Testis (tissue), 3 donors: ENCODE measurements around the gene SH2B3. TPM values are rescaled to one million over a fixed set of nuclear protein-coding genes. Genes with fewer than 3 reads are reported as not detected.
A peak's percentile ranks its signal among the peaks of the same experiment; 100 is the strongest.

Source experiments
- DNase-seq: peaks from one replicate; pipeline ENCODE4 v3.0.0-alpha.2; 2019
- H3K27ac ChIP-seq, 2 donors: fragments of 200-600 bp; sonication (generic); one replicate each; pipeline ENCODE4 v1.5.1; 2019
- H3K27me3 ChIP-seq: fragments of 200-600 bp; sonication (generic); one replicate; pipeline ENCODE4 v1.5.1; 2019
- H3K36me3 ChIP-seq: fragments of 200-600 bp; sonication (generic); one replicate; pipeline ENCODE4 v1.5.1; 2017; ENCODE audit warnings: low read depth; ENCODE audit errors: missing control alignments
- H3K4me1 ChIP-seq: fragments of 200-600 bp; sonication (generic); one replicate; pipeline ENCODE4 v1.5.1; 2019
- H3K4me3 ChIP-seq, 2 donors: fragments of 200-600 bp; sonication (generic); one replicate each; pipeline ENCODE4 v1.5.1; 2017 to 2019
- H3K9me3 ChIP-seq: fragments of 200-600 bp; sonication (generic); one replicate; pipeline ENCODE4 v1.5.1; 2017
- POLR2A ChIP-seq: fragments of 450-650 bp; IDR thresholded peaks from one replicate; pipeline ENCODE4 v1.6.1; 2017; ENCODE audit warnings: antibody characterized with exemption, mild to moderate bottlenecking, moderate library complexity
- WGBS, 2 donors: methylation state at CpG; one replicate each; pipeline ENCODE4 v1.1.5; 2018; 5-methylcytosine and 5-hydroxymethylcytosine counted together
- intact Hi-C: fragments of 100-400 bp; cut with DNase I; formaldehyde crosslinking; loops from one replicate; pipeline ENCODE4 v1.15.1; 2023; ENCODE audit warnings: low total_unique reads
- polyA plus RNA-seq: library from polyadenylated mRNA; stranded (reverse); fragments of 350-450 nt; fragmentation: Illumina TruSeq; extraction: RNeasy Lipid Tissue Mini Kit (QIAGEN cat#74804); gene quantifications from one replicate; pipeline ENCODE4 v1.2.3, GENCODE V29; 2014; ENCODE audit warnings: low read depth, low replicate concordance; ENCODE audit not compliant: insufficient read depth
- total RNA-seq, 2 donors: library from RNA; depleted of rRNA; stranded (reverse); fragments of >200 nt; gene quantifications; one replicate each; pipeline ENCODE4 v1.2.3, GENCODE V29; 2016
- TF ChIP-seq, protein P1 (sequence below), 3 experiments: fragments of 450-650 bp in 2 of 3; fragments of 200-600 bp in 1 of 3; sonication (generic) in 1 of 3; IDR thresholded peaks; one replicate each; pipeline ENCODE4 v1.5.1; 2016 to 2019; ENCODE audit warnings: antibody characterized with exemption in 3 of 3, mild to moderate bottlenecking in 2 of 3, moderate library complexity in 1 of 3

SH2B3 gene
- total and polyA plus RNA-seq, 3 donors from 2014 or later, result 22.0 to 38.1 (median 36.9) TPM

DNA sequence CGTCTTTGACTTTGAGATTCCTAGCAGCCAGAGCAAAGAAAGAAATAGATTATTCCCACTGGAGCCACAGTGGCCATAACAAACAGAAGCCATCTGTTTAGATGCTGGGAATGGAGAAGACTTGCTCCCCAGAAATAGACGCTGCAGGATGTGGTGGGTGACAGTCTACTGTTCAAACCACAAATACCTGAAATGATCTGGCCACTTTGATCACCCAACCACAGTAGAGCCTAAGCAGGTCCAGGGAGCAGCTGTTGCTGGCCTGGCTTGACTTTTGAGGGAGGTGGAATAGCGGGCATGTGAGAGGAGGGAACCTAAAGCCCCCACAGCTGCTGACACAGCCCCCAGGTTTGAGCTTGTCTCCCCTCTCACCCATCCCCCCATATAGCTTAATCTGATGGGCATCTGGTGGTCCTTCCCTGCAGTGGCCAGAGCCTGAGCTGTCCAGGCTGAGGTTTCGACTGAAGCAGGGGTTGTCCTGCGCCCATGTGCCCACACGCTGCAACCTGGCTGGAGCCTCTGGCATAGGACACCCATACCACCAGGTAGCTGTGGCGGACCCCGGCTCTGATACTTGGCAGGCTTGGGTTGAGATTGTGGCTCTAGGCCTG, 38.7 kb downstream of the SH2B3 start:
- Histone ChIP-seq H3K27me3 (no peaks in the 10 kb centered on the region), H3K27ac (peak overlapping the region; percentile 31 to 72), H3K36me3 (no peaks in the 10 kb centered on the region), H3K4me1 (peaks cover 33% of the 10 kb centered on the region), H3K4me3 (no peak overlapping the region), H3K9me3 (no peaks in the 10 kb centered on the region)
- no peak for DNase-seq
- WGBS, 2 donors, result 90 to 98% methylated on average over 3 to 8 of the region's 8 CpGs
- no peak for TF ChIP-seq POLR2A
- TF ChIP-seq, protein P1, sequence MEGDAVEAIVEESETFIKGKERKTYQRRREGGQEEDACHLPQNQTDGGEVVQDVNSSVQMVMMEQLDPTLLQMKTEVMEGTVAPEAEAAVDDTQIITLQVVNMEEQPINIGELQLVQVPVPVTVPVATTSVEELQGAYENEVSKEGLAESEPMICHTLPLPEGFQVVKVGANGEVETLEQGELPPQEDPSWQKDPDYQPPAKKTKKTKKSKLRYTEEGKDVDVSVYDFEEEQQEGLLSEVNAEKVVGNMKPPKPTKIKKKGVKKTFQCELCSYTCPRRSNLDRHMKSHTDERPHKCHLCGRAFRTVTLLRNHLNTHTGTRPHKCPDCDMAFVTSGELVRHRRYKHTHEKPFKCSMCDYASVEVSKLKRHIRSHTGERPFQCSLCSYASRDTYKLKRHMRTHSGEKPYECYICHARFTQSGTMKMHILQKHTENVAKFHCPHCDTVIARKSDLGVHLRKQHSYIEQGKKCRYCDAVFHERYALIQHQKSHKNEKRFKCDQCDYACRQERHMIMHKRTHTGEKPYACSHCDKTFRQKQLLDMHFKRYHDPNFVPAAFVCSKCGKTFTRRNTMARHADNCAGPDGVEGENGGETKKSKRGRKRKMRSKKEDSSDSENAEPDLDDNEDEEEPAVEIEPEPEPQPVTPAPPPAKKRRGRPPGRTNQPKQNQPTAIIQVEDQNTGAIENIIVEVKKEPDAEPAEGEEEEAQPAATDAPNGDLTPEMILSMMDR (IDR thresholded peaks at IDR 0.05), result no peak
- intact Hi-C loops, result no loop called here

DNA sequence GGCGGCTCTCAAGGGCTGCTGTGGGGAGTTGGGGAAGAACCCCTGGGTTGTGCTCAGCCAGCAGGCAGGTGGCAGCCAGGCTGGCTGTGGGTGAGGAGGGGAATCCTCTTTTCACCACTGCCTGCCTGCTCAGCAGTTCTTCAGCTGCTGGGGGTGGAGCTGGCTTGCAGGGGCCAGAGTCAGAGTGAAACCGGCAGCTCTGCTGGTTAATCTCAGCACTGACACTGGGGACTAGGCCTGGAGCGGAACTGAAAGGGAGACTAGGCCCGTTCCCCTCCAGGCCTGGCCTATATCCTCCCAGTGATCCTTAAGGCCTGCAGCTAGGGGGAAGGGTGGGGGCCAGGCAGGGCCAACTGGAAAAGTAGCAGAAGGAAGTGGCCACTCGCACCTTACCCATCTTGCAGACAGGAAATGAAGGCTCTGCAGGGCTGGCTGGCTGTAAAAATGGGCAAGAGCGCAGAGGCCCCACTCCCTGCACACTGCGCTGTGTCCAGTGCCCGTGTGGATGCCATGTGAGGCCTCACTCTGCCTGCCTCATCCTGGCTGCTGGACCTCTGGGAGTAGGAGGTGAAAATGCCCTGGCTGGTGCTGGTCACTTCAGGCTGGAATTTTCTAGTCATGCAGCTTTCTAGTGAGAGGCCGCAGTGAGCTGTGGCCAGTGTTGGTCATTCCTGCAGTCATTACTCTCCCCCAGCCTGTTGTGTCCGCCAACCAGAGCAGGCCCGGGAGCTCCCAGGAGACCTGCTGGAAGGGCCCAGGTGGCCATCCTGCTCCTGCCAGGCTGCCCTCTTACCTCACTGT, 39.4 kb downstream of the SH2B3 start:
- intact Hi-C loops, result loop anchor here (5.0 kb wide), 1 partner anchor 48 kb away; no protein-coding TSS in a partner anchor
- peaks cover 34% of the 10 kb centered on the region for H3K4me1 ChIP-seq

DNA sequence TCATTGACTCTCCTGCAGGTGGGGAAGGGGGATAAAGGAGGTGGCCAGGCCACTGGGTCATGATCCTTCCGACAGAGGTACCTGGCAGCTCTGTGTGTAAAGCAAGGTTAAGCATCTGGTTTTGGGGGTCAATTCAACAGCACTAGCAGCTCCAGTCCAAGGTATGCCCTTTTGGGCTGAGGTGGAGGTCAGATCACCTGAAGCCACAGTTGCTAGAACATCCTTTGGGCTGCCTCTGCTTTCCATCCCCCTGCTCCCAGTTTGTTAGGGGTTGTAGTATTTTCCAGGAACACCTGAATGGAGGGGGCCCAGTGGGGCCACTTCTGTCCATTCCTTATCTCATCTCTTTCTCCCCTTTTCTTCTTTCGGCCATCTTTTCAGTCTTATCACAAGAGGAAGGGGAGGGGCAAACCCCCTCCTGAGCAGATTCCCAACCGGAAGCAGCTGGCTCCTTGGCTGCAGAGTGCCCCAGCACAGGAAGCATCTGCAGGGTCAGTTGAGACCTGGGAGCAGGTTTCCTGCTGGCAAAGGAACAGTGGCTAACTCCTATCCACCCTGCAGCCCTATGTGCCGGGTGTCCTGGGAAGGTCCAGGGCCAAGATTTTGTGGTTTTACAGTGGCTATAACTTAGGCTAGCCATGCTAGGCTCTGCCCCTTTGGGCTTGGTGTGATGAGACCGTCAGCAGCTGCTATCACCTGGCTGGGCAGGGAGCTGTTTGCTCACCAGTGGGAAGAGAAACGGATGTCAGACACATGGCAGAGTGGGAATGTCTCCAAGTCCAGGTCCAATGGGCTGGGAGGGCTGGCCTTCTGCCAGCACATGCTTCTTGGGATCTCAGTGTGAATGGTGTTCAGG, 40.2 kb downstream of the SH2B3 start:
- Histone ChIP-seq H3K27me3 (no peaks in the 10 kb centered on the region), H3K4me3 (no peak overlapping the region), H3K9me3 (no peaks in the 10 kb centered on the region), H3K36me3 (no peaks in the 10 kb centered on the region), H3K4me1 (peaks cover 41% of the 10 kb centered on the region), H3K27ac (peak overlapping the region; percentile 31 to 72)
- no peak for DNase-seq
- WGBS, 2 donors, result 47 to 51% methylated on average over 3 to 6 of the region's 6 CpGs
- TF ChIP-seq, protein P1 (IDR thresholded peaks at IDR 0.05), result no peak
- TF ChIP-seq POLR2A, result no peak
- intact Hi-C loops, result loop anchor here (5.0 kb wide), 1 partner anchor 49 kb away; no protein-coding TSS in a partner anchor

More for the DNA sequence above, 39.4 kb downstream of the SH2B3 start:
- Histone ChIP-seq H3K27ac (peak overlapping the region; percentile 31 to 72), H3K9me3 (no peaks in the 10 kb centered on the region), H3K36me3 (no peaks in the 10 kb centered on the region), H3K4me3 (no peak overlapping the region), H3K27me3 (no peaks in the 10 kb centered on the region)
- TF ChIP-seq, protein P1 (IDR thresholded peaks at IDR 0.05), result no peak
- no peak for TF ChIP-seq POLR2A
- 55 to 57% methylated on average over 10 of the region's 11 CpGs for WGBS, 2 donors
- peak; percentile 60 for DNase-seq

DNA sequence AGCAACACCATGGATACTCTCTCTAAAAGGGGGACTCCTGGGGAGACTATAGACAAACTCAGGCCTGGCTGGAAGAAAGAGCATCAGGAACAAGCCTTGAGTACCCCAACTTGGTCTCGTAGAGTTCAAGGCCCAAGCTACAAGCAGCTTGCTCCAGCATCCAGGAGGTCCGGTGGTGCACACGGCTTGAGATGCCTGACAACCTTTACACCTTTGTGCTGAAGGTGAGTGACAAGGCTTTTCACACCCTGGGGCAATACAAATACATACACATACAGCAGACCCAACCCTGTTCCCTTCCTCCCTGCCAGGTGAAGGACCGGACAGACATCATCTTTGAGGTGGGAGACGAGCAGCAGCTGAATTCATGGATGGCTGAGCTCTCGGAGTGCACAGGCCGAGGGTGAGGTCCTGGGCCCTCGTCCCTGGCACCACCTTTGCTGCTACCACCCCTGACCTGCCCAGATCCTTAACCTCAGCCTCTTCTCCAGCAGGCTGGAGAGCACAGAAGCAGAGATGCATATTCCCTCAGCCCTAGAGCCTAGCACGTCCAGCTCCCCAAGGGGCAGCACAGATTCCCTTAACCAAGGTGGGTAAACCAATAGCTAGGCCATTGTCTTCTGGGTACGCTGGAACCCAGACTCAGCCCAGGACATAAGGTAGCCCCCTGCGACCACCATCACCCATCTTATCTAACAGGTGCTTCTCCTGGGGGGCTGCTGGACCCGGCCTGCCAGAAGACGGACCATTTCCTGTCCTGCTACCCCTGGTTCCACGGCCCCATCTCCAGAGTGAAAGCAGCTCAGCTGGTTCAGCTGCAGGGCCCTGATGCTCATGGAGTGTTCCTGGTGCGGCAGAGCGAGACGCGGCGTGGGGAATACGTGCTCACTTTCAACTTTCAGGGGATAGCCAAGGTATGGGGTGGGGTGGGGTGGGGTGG, 41.2 kb downstream of the SH2B3 start:
- TF ChIP-seq, protein P1 (IDR thresholded peaks at IDR 0.05), result no peak
- TF ChIP-seq POLR2A, result no peak
- Histone ChIP-seq H3K27ac (peak overlapping the region in 1 of 2 donors; percentile 72), H3K27me3 (no peaks in the 10 kb centered on the region), H3K36me3 (no peaks in the 10 kb centered on the region), H3K4me3 (no peak overlapping the region), H3K4me1 (peaks cover 41% of the 10 kb centered on the region), H3K9me3 (no peaks in the 10 kb centered on the region)
- intact Hi-C loops, result loop anchor here (5.0 kb wide), 1 partner anchor 50 kb away; no protein-coding TSS in a partner anchor
- 88 to 90% methylated on average over 9 to 20 of the region's 20 CpGs for WGBS, 2 donors
- peak; percentile 12 for DNase-seq
